GM19438 (cell line): ENCODE data around the gene PC.

Experiments used
- ATAC-seq: cut with Tn5 transposase; IDR thresholded peaks from one replicate; pipeline ENCODE4 v1.9.1; 2021; ENCODE audit warnings: low read depth; ENCODE audit not compliant: unreplicated experiment

Gene PC

GRCh38 chr11:66886671-66887221 is 71.4 kb downstream of the PC start:
- no peak for ATAC-seq

GRCh38 chr11:66885950-66886440 is 72.2 kb downstream of the PC start:
- ATAC-seq: no peak

DNA sequence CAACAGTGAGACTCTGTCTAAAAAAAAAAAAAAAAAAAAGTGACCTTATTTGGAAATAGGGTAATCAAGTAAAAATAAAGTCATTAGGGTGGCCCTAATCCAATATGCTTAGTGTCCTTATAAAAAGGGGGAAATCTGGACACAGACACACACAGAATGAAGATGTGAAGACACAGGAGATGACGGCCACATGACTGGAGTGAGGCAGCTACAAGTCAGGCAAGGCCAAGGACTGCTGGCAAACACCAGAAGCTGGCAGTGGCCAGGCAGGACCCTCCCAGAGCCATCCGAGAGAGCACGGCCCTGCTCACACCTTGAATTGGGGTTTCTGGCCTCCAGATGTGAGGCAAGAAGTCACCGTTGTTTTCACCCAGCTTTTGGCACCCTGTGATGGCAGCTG is 72.7 kb downstream of the PC start:
- no peak for ATAC-seq

DNA sequence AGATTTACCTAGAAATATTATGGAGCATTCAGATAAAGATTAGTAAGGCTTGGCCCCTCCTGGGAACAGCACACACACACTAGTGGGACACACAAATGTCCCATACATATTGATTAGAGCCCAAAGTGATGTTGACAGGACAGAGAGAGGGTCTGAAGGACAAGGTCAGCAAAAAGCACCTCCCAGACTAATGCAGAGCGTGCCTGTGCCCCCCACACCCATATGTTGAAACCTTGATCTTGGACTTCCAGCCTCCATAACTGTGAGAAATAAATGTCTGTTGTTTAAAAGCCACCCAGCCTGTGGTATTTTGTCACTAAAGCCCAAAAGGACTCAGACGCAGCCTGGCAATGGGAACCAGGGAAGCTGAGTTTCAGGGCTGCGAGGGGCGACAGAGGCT is 73.7 kb downstream of the PC start:
- no peak for ATAC-seq

GRCh38 chr11:66883016-66883965 is 74.9 kb downstream of the PC start:
- ATAC-seq: no peak

- no peak for ATAC-seq
These were observed 75.6 kb downstream of the PC start for GRCh38 chr11:66882561-66883015.

GRCh38 chr11:66881927-66882452 is 76.2 kb downstream of the PC start:
- no peak for ATAC-seq

GRCh38 chr11:66881451-66881835 is 76.7 kb downstream of the PC start:
- no peak for ATAC-seq

DNA sequence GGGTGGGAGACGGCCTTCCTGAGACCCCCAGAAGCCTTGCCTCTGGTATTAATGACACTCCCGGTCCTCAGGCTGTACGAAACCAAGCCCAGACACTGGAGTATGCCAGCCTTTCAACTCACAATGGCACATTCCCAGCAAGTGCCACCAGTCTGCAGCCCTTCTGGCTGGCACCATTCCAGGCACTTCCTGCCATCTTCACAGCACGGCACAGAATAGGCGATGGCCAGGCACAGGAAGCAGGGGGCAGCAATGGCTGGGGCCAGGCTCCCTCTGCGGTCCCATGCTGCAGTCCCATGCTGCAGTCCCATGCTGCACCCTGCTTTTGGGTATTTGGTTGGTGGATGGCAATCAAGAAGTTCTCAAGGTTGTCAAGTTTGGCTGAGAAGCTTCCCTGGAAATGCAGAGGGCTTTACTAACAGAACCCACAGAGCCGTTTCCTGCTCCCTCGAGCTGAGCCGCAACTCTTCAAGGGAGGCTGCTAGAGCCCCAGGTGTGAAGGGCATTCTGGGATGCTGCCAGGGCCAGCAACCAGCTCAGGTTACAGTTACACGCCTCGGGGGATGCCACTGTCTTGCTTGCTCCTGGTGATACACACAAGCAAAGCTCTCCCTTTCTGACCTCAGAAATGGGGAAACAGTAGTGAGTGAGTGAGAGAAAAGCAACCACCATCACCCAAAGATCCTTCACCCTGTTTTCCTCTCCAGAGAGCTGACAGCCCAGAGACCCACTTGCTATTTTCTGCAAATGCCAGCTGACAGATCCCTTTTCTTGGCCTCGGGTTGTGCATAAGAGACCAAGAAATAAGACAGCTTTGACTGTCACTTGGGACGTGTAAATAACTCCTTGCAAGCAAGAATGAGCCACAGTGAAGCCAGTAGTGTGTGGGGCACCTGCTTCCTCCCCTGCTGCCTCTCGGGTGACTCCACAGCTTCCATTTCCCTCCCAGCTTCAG is 77.4 kb downstream of the PC start:
- no peak for ATAC-seq

DNA sequence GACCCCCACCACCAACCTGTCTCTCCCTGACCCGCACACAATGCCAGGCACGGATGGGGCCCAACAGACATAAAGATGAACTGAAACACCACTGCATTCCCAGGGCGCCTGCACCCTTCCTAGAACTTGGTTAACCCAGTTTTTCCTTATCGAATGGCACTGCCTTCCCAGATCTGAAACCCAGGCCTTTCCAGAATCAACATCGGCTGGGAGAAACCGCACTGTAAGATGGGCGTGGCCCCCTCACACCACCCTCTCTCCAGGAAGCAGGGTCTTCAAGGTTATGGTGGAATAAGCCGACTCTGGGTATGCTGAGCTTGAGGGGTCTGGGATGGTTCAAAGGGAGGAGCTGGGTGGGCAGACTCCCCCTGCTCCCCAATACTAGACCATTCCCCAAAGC is 78.2 kb downstream of the PC start:
- ATAC-seq: no peak

DNA sequence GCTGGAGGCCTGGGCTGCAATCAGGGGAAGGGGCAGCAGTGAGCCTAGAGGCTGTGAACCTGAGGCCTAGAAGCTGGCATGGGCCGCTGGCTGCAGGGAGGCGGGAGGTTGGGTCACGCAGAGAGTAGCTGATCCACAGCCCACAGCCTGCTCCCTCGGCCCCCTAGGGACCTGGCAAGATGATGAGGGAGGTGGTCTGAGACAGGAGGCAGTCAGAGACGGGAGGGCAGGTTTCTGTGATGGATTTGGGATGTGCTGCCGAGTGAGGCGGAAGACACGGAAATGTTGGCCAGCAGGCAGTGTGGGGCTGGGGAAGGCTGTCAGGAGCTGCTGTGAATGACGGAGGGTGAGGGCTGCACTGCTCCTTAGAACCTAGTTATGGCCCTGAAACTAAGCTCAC is 78.6 kb downstream of the PC start:
- ATAC-seq: no peak

- no peak for ATAC-seq
These were observed 79.2 kb downstream of the PC start for GRCh38 chr11:66879000-66879399.

DNA sequence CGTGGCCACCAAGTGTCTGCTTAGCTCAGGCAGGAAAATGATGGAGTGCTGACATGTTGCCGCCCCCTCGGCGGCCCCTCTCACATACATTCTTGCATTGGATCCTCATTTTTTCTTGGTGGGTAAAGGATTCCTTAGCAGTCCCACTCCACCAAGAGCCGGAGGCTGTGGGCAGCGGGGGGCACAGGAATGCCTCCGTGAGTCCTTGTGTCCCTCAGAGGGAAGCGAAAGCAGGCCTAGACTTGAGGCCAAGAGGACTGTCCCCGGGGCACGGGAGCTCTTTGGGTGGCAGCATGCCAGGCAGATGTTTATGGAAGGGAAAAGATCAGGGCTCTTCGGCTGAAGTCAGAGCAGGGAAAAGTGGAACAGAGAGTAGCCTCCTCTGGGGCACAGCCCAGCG is 79.7 kb downstream of the PC start:
- ATAC-seq: no peak

- no peak for ATAC-seq
These were observed 80.4 kb downstream of the PC start for GRCh38 chr11:66877588-66878385.

DNA sequence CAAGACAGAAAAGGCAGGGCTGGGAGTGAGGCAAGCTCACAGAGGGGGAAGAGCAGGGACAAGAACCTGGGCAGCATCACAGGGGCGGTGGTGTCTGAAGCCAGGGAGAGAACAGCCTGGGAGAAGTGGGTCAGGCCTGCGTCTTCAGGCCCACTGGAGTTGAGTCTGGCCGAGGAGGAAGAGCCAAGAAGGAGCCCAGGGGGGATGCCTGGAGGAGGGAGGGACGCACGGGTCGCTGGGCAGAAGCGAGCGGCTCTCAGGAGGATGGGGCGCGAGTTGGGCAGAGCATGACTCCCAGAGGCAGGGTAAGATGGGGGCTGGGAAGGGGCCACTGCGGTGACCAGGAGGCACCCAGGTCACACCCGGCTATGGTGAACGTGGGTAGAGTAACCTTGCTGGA is 82.8 kb downstream of the PC start:
- no peak for ATAC-seq

DNA sequence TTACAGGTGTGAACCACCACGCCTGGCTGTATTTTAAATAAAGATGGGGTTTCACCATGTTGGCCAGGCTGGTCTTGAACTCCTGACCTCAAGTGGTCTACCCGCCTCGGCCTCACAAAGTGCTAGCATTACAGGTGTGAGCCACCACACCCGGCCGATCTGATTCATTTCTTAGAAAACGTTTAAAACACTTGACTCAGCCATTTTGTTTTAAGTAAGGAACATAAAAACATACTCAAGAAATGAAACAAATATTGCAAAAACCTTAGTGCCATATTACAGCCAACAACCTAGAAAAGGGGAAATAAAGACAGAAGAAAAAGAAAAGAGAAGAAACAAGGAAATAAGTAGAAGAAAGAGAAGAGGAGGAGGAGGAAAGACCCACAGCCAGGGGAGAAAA is 84.0 kb downstream of the PC start:
- no peak for ATAC-seq

DNA sequence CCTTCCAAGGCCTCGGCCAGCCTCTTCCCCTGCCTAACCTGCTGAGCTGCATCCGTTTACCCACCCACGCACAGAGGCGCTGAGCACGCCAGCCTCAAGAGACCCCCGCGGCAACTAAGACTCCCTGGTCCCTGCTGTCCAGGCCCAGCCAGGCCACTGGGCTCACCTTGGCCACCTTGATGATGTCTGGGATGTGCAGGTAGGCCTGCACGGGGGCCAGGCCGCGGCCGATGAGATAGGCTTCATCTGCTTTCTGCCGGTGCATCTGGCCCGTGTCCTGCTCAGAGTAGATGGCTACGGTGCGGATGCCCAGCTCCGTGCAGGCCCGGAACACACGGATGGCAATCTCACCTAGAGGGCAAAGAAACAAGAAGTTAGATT is 86.7 kb downstream of the PC start:
- no peak for ATAC-seq

- ATAC-seq: no peak
These were observed 87.3 kb downstream of the PC start for GRCh38 chr11:66870616-66871520.

GRCh38 chr11:66870131-66870530 is 88.1 kb downstream of the PC start:
- no peak for ATAC-seq
